Raji (cell line): Measurements from ENCODE around the gene FAM120A.

Experiments
- POLR2A ChIP-seq: IDR thresholded peaks from 2 replicates; pipeline ENCODE4 v1.6.1; 2011; ENCODE audit warnings: low read depth, low read length, control low read depth; ENCODE audit not compliant: insufficient read depth

FAM120A gene

GRCh38 chr9:93557366-93558137 is 106.1 kb downstream of the FAM120A start:
- no peak for TF ChIP-seq POLR2A

- no peak for TF ChIP-seq POLR2A
These were observed 107.0 kb downstream of the FAM120A start for GRCh38 chr9:93558503-93558902.

GRCh38 chr9:93560991-93561390 is 109.5 kb downstream of the FAM120A start:
- no peak for TF ChIP-seq POLR2A

GRCh38 chr9:93562157-93562556 is 110.7 kb downstream of the FAM120A start:
- no peak for TF ChIP-seq POLR2A

GRCh38 chr9:93565089-93565488 is 113.6 kb downstream of the FAM120A start:
- TF ChIP-seq POLR2A, result no peak

GRCh38 chr9:93566408-93567270 is 115.2 kb downstream of the FAM120A start:
- peak; percentile 82 for TF ChIP-seq POLR2A

GRCh38 chr9:93567271-93567959 is 115.9 kb downstream of the FAM120A start:
- TF ChIP-seq POLR2A, result no peak

- TF ChIP-seq POLR2A, result no peak
These were observed 116.7 kb downstream of the FAM120A start for GRCh38 chr9:93568169-93568568.

GRCh38 chr9:93569621-93570174 is 118.2 kb downstream of the FAM120A start:
- TF ChIP-seq POLR2A, result no peak

- no peak for TF ChIP-seq POLR2A
These were observed 120.7 kb downstream of the FAM120A start for GRCh38 chr9:93572221-93572620.

- no peak for TF ChIP-seq POLR2A
These were observed 121.4 kb downstream of the FAM120A start for GRCh38 chr9:93572636-93573515.

- TF ChIP-seq POLR2A, result no peak
These were observed 122.0 kb downstream of the FAM120A start for GRCh38 chr9:93573516-93573828.

- TF ChIP-seq POLR2A, result no peak
These were observed 122.8 kb downstream of the FAM120A start for GRCh38 chr9:93574091-93574899.
